Measurements from ENCODE around the gene SYT7.

The SYT7 gene

GRCh38 chr11:61515686-61516085 is 65.2 kb downstream of the SYT7 start:
- DNase-seq (ENCODE audit: low read depth in 2 of 2), result no peak

GRCh38 chr11:61514050-61514917 is 66.6 kb downstream of the SYT7 start:
- DNase-seq (ENCODE audit: low read depth in 2 of 2), result no peak

- DNase-seq (ENCODE audit: low read depth in 2 of 2), result no peak
Observed at GRCh38 chr11:61513143-61513765, 67.6 kb downstream of the SYT7 start.

- DNase-seq (ENCODE audit: low read depth in 2 of 2), result no peak
Observed at GRCh38 chr11:61512435-61512834, 68.4 kb downstream of the SYT7 start.

- DNase-seq (ENCODE audit: low read depth in 2 of 2), result no peak
Observed at GRCh38 chr11:61511383-61511782, 69.5 kb downstream of the SYT7 start.

- DNase-seq (ENCODE audit: low read depth in 2 of 2), result no peak
Observed at GRCh38 chr11:61510974-61511373, 69.9 kb downstream of the SYT7 start.

- DNase-seq (ENCODE audit: low read depth in 2 of 2), result no peak
Observed at GRCh38 chr11:61510166-61510919, 70.5 kb downstream of the SYT7 start.

- DNase-seq (ENCODE audit: low read depth in 2 of 2), result peak; percentile 27 to 59
Observed at GRCh38 chr11:61509043-61510029, 71.5 kb downstream of the SYT7 start.

- DNase-seq (ENCODE audit: low read depth in 2 of 2), result peak in 1 of 2 donors; percentile 38
Observed at GRCh38 chr11:61507962-61508861, 72.7 kb downstream of the SYT7 start, which contains the start of gene LRRC10B. Gene LRRC10B, plus strand, starts transcription at chr11:61508749. Its CDS starts 250 bp downstream, at chr11:61508999.

- no peak for DNase-seq (ENCODE audit: low read depth in 2 of 2)
Observed at GRCh38 chr11:61507012-61507768, 73.7 kb downstream of the SYT7 start.

GRCh38 chr11:61505640-61506155 is 75.2 kb downstream of the SYT7 start:
- DNase-seq (ENCODE audit: low read depth in 2 of 2), result no peak

- no peak for DNase-seq (ENCODE audit: low read depth in 2 of 2)
Observed at GRCh38 chr11:61505106-61505505, 75.8 kb downstream of the SYT7 start.

GRCh38 chr11:61503135-61503770 is 77.6 kb downstream of the SYT7 start:
- no peak for DNase-seq (ENCODE audit: low read depth in 2 of 2)

GRCh38 chr11:61502522-61502921 is 78.4 kb downstream of the SYT7 start:
- DNase-seq (ENCODE audit: low read depth in 2 of 2), result no peak

- DNase-seq (ENCODE audit: low read depth in 2 of 2), result no peak
Observed at GRCh38 chr11:61499816-61500491, 80.9 kb downstream of the SYT7 start.

GRCh38 chr11:61498767-61499341 is 82.0 kb downstream of the SYT7 start:
- DNase-seq (ENCODE audit: low read depth in 2 of 2), result no peak

GRCh38 chr11:61497876-61498275 is 83.0 kb downstream of the SYT7 start:
- no peak for DNase-seq (ENCODE audit: low read depth in 2 of 2)

- no peak for DNase-seq (ENCODE audit: low read depth in 2 of 2)
Observed at GRCh38 chr11:61497473-61497872, 83.4 kb downstream of the SYT7 start.

All from stimulated activated CD4-positive, alpha-beta T cell treated with anti-CD3 and anti-CD28 coated beads, Interleukin-1b, Interleukin-23, amount 100 ng/mL, for 4 hours (primary cell).